Sigmoid colon (tissue), 4 donors: Measurements from ENCODE around the gene SUSD5.

ENCODE experiments used
- CTCF ChIP-seq, 4 experiments: fragments of 450-650 bp in 3 of 4; fragments of 200-600 bp in 1 of 4; IDR thresholded peaks; one replicate each; pipeline ENCODE4 v1.5.1; 2016 to 2019; ENCODE audit warnings: antibody characterized with exemption in 4 of 4, mild to moderate bottlenecking in 3 of 4, moderate library complexity in 2 of 4
- EP300 ChIP-seq, 4 donors: sonication (generic); formaldehyde crosslinking; IDR thresholded peaks; one replicate each; pipeline ENCODE4 v1.6.1; 2017; ENCODE audit warnings: antibody characterized with exemption in 4 of 4

GRCh38 chr3:33194303-33194702 lies 24.3 kb downstream of the SUSD5 start:
- no peak for TF ChIP-seq EP300 (IDR thresholded peaks at IDR 0.05)
- TF ChIP-seq CTCF (IDR thresholded peaks at IDR 0.05): no peak
